ENCODE results near the gene TASP1. TPM values are rescaled to one million over a fixed set of nuclear protein-coding genes. Genes with fewer than 3 reads are reported as not detected.
"Not testable (repeated sequence)": the region's sequence is repeated elsewhere in the genome, so short reads cannot be mapped to it uniquely, and the experiment has no call there.

The TASP1 gene
- total RNA-seq, 1 donor from 2014 or later: 15.9 TPM

- H3K27me3 Mint-ChIP-seq (ENCODE audit: unreplicated experiment): no peaks in the 10 kb centered on the region
- DNase-seq (ENCODE audit: low spot score): no peak
- no peaks in the 10 kb centered on the region for H3K9me3 Mint-ChIP-seq (ENCODE audit: unreplicated experiment)
- no peaks in the 10 kb centered on the region for H3K4me1 Mint-ChIP-seq (ENCODE audit: unreplicated experiment)
- no peak overlapping the region for H3K27ac Mint-ChIP-seq (ENCODE audit: unreplicated experiment)
- TF ChIP-seq CTCF (IDR thresholded peaks at IDR 0.05; ENCODE audit: unreplicated experiment): no peak
- H3K36me3 Mint-ChIP-seq (ENCODE audit: low read depth, unreplicated experiment): no peaks in the 10 kb centered on the region
- H3K4me3 Mint-ChIP-seq (ENCODE audit: unreplicated experiment): no peak overlapping the region
Measured at GRCh38 chr20:13363473-13363872, 275.3 kb downstream of the TASP1 start.

- not testable (repeated sequence) for H3K27ac Mint-ChIP-seq (ENCODE audit: unreplicated experiment); H3K4me3 Mint-ChIP-seq (ENCODE audit: unreplicated experiment); H3K36me3 Mint-ChIP-seq (ENCODE audit: low read depth, unreplicated experiment); H3K4me1 Mint-ChIP-seq (ENCODE audit: unreplicated experiment); DNase-seq (ENCODE audit: low spot score); H3K9me3 Mint-ChIP-seq (ENCODE audit: unreplicated experiment); H3K27me3 Mint-ChIP-seq (ENCODE audit: unreplicated experiment)
Measured at GRCh38 chr20:13362165-13362564, 276.6 kb downstream of the TASP1 start.

- not testable (repeated sequence) for H3K4me1 Mint-ChIP-seq (ENCODE audit: unreplicated experiment); H3K4me3 Mint-ChIP-seq (ENCODE audit: unreplicated experiment); H3K27ac Mint-ChIP-seq (ENCODE audit: unreplicated experiment); H3K36me3 Mint-ChIP-seq (ENCODE audit: low read depth, unreplicated experiment); H3K27me3 Mint-ChIP-seq (ENCODE audit: unreplicated experiment); DNase-seq (ENCODE audit: low spot score); H3K9me3 Mint-ChIP-seq (ENCODE audit: unreplicated experiment)
Measured at GRCh38 chr20:13358936-13359335, 279.8 kb downstream of the TASP1 start.

GRCh38 chr20:13357782-13358181 is 280.9 kb downstream of the TASP1 start:
- not testable (repeated sequence) for H3K27ac Mint-ChIP-seq (ENCODE audit: unreplicated experiment); H3K36me3 Mint-ChIP-seq (ENCODE audit: low read depth, unreplicated experiment); H3K27me3 Mint-ChIP-seq (ENCODE audit: unreplicated experiment); DNase-seq (ENCODE audit: low spot score); H3K9me3 Mint-ChIP-seq (ENCODE audit: unreplicated experiment); H3K4me3 Mint-ChIP-seq (ENCODE audit: unreplicated experiment); H3K4me1 Mint-ChIP-seq (ENCODE audit: unreplicated experiment)

GRCh38 chr20:13356591-13356990 is 282.1 kb downstream of the TASP1 start:
- no peaks in the 10 kb centered on the region for H3K36me3 Mint-ChIP-seq (ENCODE audit: low read depth, unreplicated experiment)
- H3K9me3 Mint-ChIP-seq (ENCODE audit: unreplicated experiment): no peaks in the 10 kb centered on the region
- no peak overlapping the region for H3K27ac Mint-ChIP-seq (ENCODE audit: unreplicated experiment)
- no peaks in the 10 kb centered on the region for H3K27me3 Mint-ChIP-seq (ENCODE audit: unreplicated experiment)
- no peak overlapping the region for H3K4me3 Mint-ChIP-seq (ENCODE audit: unreplicated experiment)
- no peaks in the 10 kb centered on the region for H3K4me1 Mint-ChIP-seq (ENCODE audit: unreplicated experiment)
- no peak for DNase-seq (ENCODE audit: low spot score)
- no peak for TF ChIP-seq CTCF (IDR thresholded peaks at IDR 0.05; ENCODE audit: unreplicated experiment)

- Mint-ChIP-seq H3K27me3 (ENCODE audit: unreplicated experiment) (no peaks in the 10 kb centered on the region), H3K36me3 (ENCODE audit: low read depth, unreplicated experiment) (no peaks in the 10 kb centered on the region), H3K4me1 (ENCODE audit: unreplicated experiment) (no peaks in the 10 kb centered on the region)
Measured at GRCh38 chr20:13355941-13356486, 282.7 kb downstream of the TASP1 start.

More at GRCh38 chr20:13355941-13356486, 282.7 kb downstream of the TASP1 start:
- no peak for DNase-seq (ENCODE audit: low spot score)
- TF ChIP-seq CTCF (IDR thresholded peaks at IDR 0.05; ENCODE audit: unreplicated experiment): no peak
- Mint-ChIP-seq H3K9me3 (ENCODE audit: unreplicated experiment) (no peaks in the 10 kb centered on the region), H3K27ac (ENCODE audit: unreplicated experiment) (no peak overlapping the region), H3K4me3 (ENCODE audit: unreplicated experiment) (no peak overlapping the region)
